Naive thymus-derived CD8-positive, alpha-beta T cell (primary cell): Measurements from ENCODE around the gene PPP1R37. TPM values are rescaled to one million over a fixed set of nuclear protein-coding genes. Genes with fewer than 3 reads are reported as not detected.

ENCODE experiments used
- ATAC-seq, 2 donors: fragments of 150-1000 bp; cut with Tn5 transposase in 1 of 2; sonication (Bioruptor Pico), chemical (Tn5 transposase) in 1 of 2; 1 replicate in 1 of 2; 2 replicates in 1 of 2; pipeline ENCODE4 v1.10.0; 2021; ENCODE audit warnings: mild to moderate bottlenecking in 2 of 2, moderate library complexity in 2 of 2
- POLR2A ChIA-PET: fragments of 350-600 bp; sonication (Branson Sonifier 250); formaldehyde crosslinking; loops from one replicate; lab custom pipeline; 2021; ENCODE audit warnings: antibody characterized with exemption; lab: Charles Lee
- DNase-seq, 10 donors: peaks; one replicate each; pipeline versions ENCODE4 v3.0.0 to v3.0.0-alpha.2; 2020 to 2022
- H3K27ac Mint-ChIP-seq, 10 donors: one replicate each; pipeline ENCODE4 v1.8.0; 2020 to 2022; ENCODE audit warnings: mild to moderate bottlenecking in 10 of 10, mixed read lengths in 10 of 10, moderate library complexity in 4 of 10, inconsistent platforms in 1 of 10
- H3K27me3 Mint-ChIP-seq, 5 donors: one replicate each; pipeline ENCODE4 v1.8.0; 2021 to 2022; ENCODE audit warnings: mixed read lengths in 5 of 5
- H3K36me3 Mint-ChIP-seq, 3 donors: one replicate each; pipeline ENCODE4 v1.8.0; 2020 to 2022; ENCODE audit warnings: mixed read lengths in 3 of 3, mild to moderate bottlenecking in 2 of 3, inconsistent platforms in 1 of 3
- H3K4me1 Mint-ChIP-seq, 4 donors: one replicate each; pipeline ENCODE4 v1.8.0; 2021 to 2022; ENCODE audit warnings: mixed read lengths in 4 of 4
- H3K4me3 Mint-ChIP-seq, 10 donors: one replicate each; pipeline ENCODE4 v1.8.0; 2020 to 2022; ENCODE audit warnings: mild to moderate bottlenecking in 10 of 10, mixed read lengths in 10 of 10, moderate library complexity in 6 of 10, inconsistent platforms in 1 of 10
- H3K9me3 Mint-ChIP-seq, 9 donors: one replicate each; pipeline ENCODE4 v1.8.0; 2020 to 2022; ENCODE audit warnings: mixed read lengths in 9 of 9, mild to moderate bottlenecking in 3 of 9, inconsistent platforms in 1 of 9, moderate library complexity in 1 of 9
- polyA plus RNA-seq, 3 donors: library from polyadenylated mRNA; unstranded; fragments of 300-500 nt; fragmentation: Illumina TruSeq; gene quantifications; one replicate each; pipeline ENCODE4 v1.2.3, GENCODE V29; 2021
- total RNA-seq, 8 experiments: library from RNA in 2 of 8; stranded (reverse) in 2 of 8; gene quantifications; one replicate each; pipeline ENCODE4 v1.2.3 and lab custom pipeline; 2021 to 2026

The PPP1R37 gene
- total and polyA plus RNA-seq, 5 experiments from 2014 or later = 0.40 to 33.3 (median 2.0) TPM

- Mint-ChIP-seq H3K9me3 (peaks cover 0 to 2% (median 0%) of the 10 kb centered on the region in 9 donors), H3K4me3 (no peak overlapping the region), H3K4me1 (peaks cover 17 to 53% (median 34%) of the 10 kb centered on the region in 4 donors), H3K27me3 (no peaks in the 10 kb centered on the region), H3K36me3 (peaks cover 0 to 31% (median 11%) of the 10 kb centered on the region in 3 donors), H3K27ac (peak overlapping the region in 9 of 10 donors; percentile 1 to 96 (median 74))
- ATAC-seq = no peak
- POLR2A ChIA-PET = no interaction called here
- DNase-seq = no peak
These were observed 6.5 kb upstream of the PPP1R37 start for GRCh38 chr19:45086480-45086879.

- H3K27me3 Mint-ChIP-seq = no peaks in the 10 kb centered on the region
- H3K4me1 Mint-ChIP-seq = peaks cover 13 to 52% (median 30%) of the 10 kb centered on the region in 4 donors
- DNase-seq (peak in 8 of 10 donors; percentile 24 to 68 (median 43)), ATAC-seq (peak; percentile 49 to 73)
- H3K36me3 Mint-ChIP-seq = peaks cover 0 to 21% (median 4%) of the 10 kb centered on the region in 3 donors
- peak overlapping the region; percentile 74 to 96 (median 91) for H3K27ac Mint-ChIP-seq
- peak overlapping the region in 9 of 10 donors; percentile 45 to 82 (median 74) for H3K4me3 Mint-ChIP-seq
- H3K9me3 Mint-ChIP-seq = peaks cover 0 to 2% (median 0%) of the 10 kb centered on the region in 9 donors
- POLR2A ChIA-PET = interaction anchor here (1.3 kb wide), 1 partner anchor 8 kb away, joined by 3 read pairs; the partner anchor contains the start of gene GEMIN7
These were observed 5.4 kb upstream of the PPP1R37 start for GRCh38 chr19:45087531-45087930.

GRCh38 chr19:45090034-45090433 is 2.9 kb upstream of the PPP1R37 start:
- no peaks in the 10 kb centered on the region for H3K27me3 Mint-ChIP-seq
- DNase-seq (no peak), ATAC-seq (no peak)
- H3K27ac Mint-ChIP-seq = peak overlapping the region in 2 of 10 donors; percentile 40 to 71
- H3K4me3 Mint-ChIP-seq = no peak overlapping the region
- POLR2A ChIA-PET = interaction anchor here (0.6 to 1.3 kb wide), 3 partner anchors 11 to 17 kb away, joined by 3 to 4 read pairs (median 4); partner anchors contain the start of gene GEMIN7
- H3K4me1 Mint-ChIP-seq = peaks cover 32 to 73% (median 53%) of the 10 kb centered on the region in 4 donors
- peaks cover 0 to 17% (median 4%) of the 10 kb centered on the region in 3 donors for H3K36me3 Mint-ChIP-seq
- peaks cover 0 to 2% (median 0%) of the 10 kb centered on the region in 9 donors for H3K9me3 Mint-ChIP-seq

GRCh38 chr19:45090606-45091005 is 2.4 kb upstream of the PPP1R37 start:
- POLR2A ChIA-PET = interaction anchor here (1.2 to 3.5 kb wide), 2 partner anchors 11 to 14 kb away, joined by 3 to 34 read pairs; partner anchors contain the start of gene GEMIN7
- peak overlapping the region in 4 of 10 donors; percentile 6 to 98 (median 72) for H3K27ac Mint-ChIP-seq

GRCh38 chr19:45091031-45091923 is 1.7 kb upstream of the PPP1R37 start:
- Mint-ChIP-seq H3K9me3 (peaks cover 0 to 2% (median 0%) of the 10 kb centered on the region in 9 donors), H3K27me3 (no peaks in the 10 kb centered on the region), H3K4me3 (peak overlapping the region; percentile 91 to 99 (median 94)), H3K27ac (peak overlapping the region; percentile 97 to 100 (median 98)), H3K4me1 (peaks cover 38 to 79% (median 61%) of the 10 kb centered on the region in 4 donors), H3K36me3 (peaks cover 0 to 9% (median 4%) of the 10 kb centered on the region in 3 donors)
- POLR2A ChIA-PET = interaction anchor here (0.9 to 3.5 kb wide), 13 partner anchors 8 to 338 kb away, joined by 3 to 42 read pairs (median 11); partner anchors contain the start of genes BLOC1S3, CLASRP, CLPTM1 and GEMIN7
- ATAC-seq (peak; percentile 69 to 70), DNase-seq (peak; percentile 88 to 97 (median 92))

More at GRCh38 chr19:45090606-45091005, 2.4 kb upstream of the PPP1R37 start:
- H3K4me3 Mint-ChIP-seq = peak overlapping the region in 2 of 10 donors; percentile 19 to 99
- peaks cover 0 to 13% (median 4%) of the 10 kb centered on the region in 3 donors for H3K36me3 Mint-ChIP-seq
- ATAC-seq (no peak), DNase-seq (no peak)
- H3K4me1 Mint-ChIP-seq = peaks cover 32 to 75% (median 55%) of the 10 kb centered on the region in 4 donors
- H3K27me3 Mint-ChIP-seq = no peaks in the 10 kb centered on the region
- peaks cover 0 to 2% (median 0%) of the 10 kb centered on the region in 9 donors for H3K9me3 Mint-ChIP-seq

DNA sequence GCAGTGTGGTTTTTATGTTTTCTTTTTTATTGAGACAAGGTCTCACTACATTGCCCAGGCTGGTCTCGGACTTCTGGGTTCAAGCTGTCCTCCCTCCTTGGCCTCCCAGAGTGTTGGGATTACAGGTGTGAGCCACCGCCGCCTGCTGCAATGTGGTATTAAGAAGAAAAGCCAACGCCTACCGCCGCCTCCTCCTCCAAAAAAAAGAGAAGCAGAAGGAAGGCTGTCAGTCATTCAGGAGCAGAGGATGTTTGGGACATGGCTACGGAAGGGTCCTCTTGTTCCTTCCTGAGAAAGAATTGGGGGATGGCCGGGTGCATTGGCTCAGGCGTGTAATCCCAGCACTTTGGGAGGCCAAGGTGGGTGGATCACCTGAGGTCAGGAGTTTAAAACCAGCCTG is 1.2 kb downstream of the PPP1R37 start:
- Mint-ChIP-seq H3K27ac (peak overlapping the region; percentile 79 to 100 (median 92)), H3K9me3 (peaks cover 0 to 2% (median 0%) of the 10 kb centered on the region in 9 donors), H3K4me3 (peak overlapping the region; percentile 91 to 99 (median 94)), H3K36me3 (peaks cover 0 to 4% (median 4%) of the 10 kb centered on the region in 3 donors), H3K4me1 (peaks cover 56 to 83% (median 74%) of the 10 kb centered on the region in 4 donors), H3K27me3 (no peaks in the 10 kb centered on the region)
- POLR2A ChIA-PET = interaction anchor here (3.0 to 3.4 kb wide), 2 partner anchors 18 to 55 kb away, joined by 26 to 30 read pairs; partner anchors contain the start of genes CLASRP and ZNF296
- ATAC-seq = no peak
- no peak for DNase-seq

DNA sequence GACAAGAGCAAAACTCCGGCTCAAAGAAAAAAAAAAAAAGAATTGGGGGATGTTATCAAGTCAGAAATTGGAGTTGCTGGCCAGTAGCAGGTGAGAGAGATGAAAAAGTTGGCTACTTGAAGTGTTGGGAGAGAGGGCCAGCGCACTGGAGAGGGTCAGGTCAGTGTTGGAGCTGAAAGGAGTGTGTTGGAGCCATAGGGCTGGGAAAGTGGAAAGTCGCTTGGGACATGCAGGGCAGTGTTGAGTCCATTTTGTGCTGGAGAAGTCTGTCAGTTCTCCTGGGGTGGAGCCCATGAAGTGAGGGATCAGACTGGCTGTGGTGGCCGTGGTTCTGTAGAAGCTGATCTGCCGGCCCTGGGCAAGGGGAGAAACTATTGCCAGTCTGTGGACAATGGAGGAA is 1.7 kb downstream of the PPP1R37 start:
- Mint-ChIP-seq H3K4me1 (peaks cover 61 to 84% (median 79%) of the 10 kb centered on the region in 4 donors), H3K27me3 (no peaks in the 10 kb centered on the region), H3K27ac (peak overlapping the region; percentile 66 to 100 (median 83)), H3K4me3 (peak overlapping the region; percentile 60 to 99 (median 93)), H3K9me3 (peaks cover 0 to 2% (median 0%) of the 10 kb centered on the region in 9 donors), H3K36me3 (peaks cover 0 to 6% (median 4%) of the 10 kb centered on the region in 3 donors)
- no peak for ATAC-seq
- no peak for DNase-seq
- POLR2A ChIA-PET = interaction anchor here (3.4 kb wide), 1 partner anchor 56 kb away, joined by 26 read pairs; the partner anchor contains the start of gene CLASRP

DNA sequence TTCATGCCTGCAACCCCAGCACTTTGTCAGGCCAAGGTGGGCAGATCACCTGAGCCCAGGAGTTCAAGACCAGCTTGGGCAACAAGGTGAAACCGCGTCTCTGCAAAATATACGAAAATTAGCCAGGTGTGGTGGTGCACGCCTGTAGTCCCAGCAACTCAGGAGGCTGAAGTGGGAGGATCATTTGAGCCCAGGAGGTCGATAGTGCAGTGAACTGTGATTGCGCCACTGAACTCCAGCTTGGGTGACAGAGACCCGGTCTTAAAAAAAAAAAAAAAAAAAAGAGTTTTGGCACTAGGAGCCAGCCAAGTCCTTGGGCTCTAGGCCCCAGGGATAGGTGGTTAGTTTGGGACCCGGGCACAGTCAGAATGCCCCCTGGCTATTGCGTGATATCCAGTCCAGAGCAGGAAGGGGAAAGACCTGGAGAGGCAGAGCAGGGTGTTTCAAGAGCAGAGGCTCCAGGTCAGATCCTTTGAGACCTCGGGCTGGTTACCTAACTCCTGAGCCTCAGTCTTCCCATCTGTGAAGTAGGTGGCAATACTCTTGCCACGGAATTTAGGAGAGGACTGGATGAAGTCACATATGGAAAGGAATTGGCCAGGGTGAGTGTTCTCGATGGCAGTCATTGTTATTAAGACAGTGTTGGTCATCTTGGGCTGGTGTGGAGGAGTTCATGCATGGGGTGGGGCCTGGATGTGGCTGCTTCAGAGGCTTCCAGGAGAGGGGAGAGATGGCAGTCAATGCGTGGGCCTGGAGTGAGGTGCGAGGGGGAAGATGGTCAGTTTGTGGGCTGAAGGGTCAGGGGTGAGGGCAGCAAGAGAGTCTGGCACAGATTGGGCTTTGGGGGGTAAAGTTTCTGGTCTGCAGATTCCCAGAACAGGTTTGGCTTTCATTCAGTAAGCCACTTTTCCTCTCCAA is 2.8 kb downstream of the PPP1R37 start:
- H3K27me3 Mint-ChIP-seq = no peaks in the 10 kb centered on the region
- peaks cover 61 to 88% (median 78%) of the 10 kb centered on the region in 4 donors for H3K4me1 Mint-ChIP-seq
- DNase-seq (no peak), ATAC-seq (no peak)
- H3K36me3 Mint-ChIP-seq = peaks cover 0 to 6% (median 4%) of the 10 kb centered on the region in 3 donors
- POLR2A ChIA-PET = no interaction called here
- H3K9me3 Mint-ChIP-seq = peaks cover 0 to 2% (median 0%) of the 10 kb centered on the region in 9 donors
- H3K4me3 Mint-ChIP-seq = peak overlapping the region in 8 of 10 donors; percentile 13 to 76 (median 53)
- H3K27ac Mint-ChIP-seq = peak overlapping the region in 7 of 10 donors; percentile 11 to 88 (median 67)

- ATAC-seq (no peak), DNase-seq (no peak)
- H3K36me3 Mint-ChIP-seq = peaks cover 0 to 2% (median 0%) of the 10 kb centered on the region in 3 donors
- POLR2A ChIA-PET = interaction anchor here (0.7 kb wide), 1 partner anchor 19 kb away, joined by 7 read pairs; no protein-coding TSS in a partner anchor
- peak overlapping the region in 9 of 10 donors; percentile 33 to 76 (median 52) for H3K4me3 Mint-ChIP-seq
- H3K27ac Mint-ChIP-seq = peak overlapping the region in 9 of 10 donors; percentile 25 to 83 (median 73)
- no peaks in the 10 kb centered on the region for H3K9me3 Mint-ChIP-seq
- no peaks in the 10 kb centered on the region for H3K27me3 Mint-ChIP-seq
- peaks cover 64 to 91% (median 80%) of the 10 kb centered on the region in 4 donors for H3K4me1 Mint-ChIP-seq
These were observed 3.7 kb downstream of the PPP1R37 start for GRCh38 chr19:45096700-45097099.

DNA sequence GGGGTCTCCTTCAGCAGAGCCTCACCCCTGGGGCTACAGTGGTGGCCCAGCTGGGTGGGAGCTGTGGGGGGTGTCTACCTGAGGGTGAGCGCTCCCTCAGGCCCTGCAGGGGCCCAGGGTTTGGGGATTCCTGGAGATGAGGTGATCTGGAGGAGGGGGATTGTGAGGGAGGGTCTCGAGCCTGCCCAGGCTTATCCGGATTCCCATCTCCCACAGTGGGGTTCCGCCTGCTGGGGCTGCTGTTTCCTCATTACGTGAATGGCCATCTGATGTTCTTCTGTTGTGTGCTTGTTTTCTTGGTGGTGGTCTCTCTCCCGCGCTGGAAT is 4.4 kb downstream of the PPP1R37 start:
- ATAC-seq (no peak), DNase-seq (no peak)
- peak overlapping the region in 5 of 10 donors; percentile 55 to 84 (median 70) for H3K27ac Mint-ChIP-seq
- POLR2A ChIA-PET = interaction anchor here (0.7 to 1.7 kb wide), 2 partner anchors 20 to 59 kb away, joined by 4 to 7 read pairs; partner anchors contain the start of gene CLASRP
- peaks cover 61 to 90% (median 83%) of the 10 kb centered on the region in 4 donors for H3K4me1 Mint-ChIP-seq
- no peaks in the 10 kb centered on the region for H3K9me3 Mint-ChIP-seq
- H3K36me3 Mint-ChIP-seq = peaks cover 0 to 2% (median 0%) of the 10 kb centered on the region in 3 donors
- H3K27me3 Mint-ChIP-seq = no peaks in the 10 kb centered on the region
- H3K4me3 Mint-ChIP-seq = peak overlapping the region in 8 of 10 donors; percentile 20 to 62 (median 28)
